Measurements from ENCODE around the gene DNAJB12.

Gene DNAJB12

DNA sequence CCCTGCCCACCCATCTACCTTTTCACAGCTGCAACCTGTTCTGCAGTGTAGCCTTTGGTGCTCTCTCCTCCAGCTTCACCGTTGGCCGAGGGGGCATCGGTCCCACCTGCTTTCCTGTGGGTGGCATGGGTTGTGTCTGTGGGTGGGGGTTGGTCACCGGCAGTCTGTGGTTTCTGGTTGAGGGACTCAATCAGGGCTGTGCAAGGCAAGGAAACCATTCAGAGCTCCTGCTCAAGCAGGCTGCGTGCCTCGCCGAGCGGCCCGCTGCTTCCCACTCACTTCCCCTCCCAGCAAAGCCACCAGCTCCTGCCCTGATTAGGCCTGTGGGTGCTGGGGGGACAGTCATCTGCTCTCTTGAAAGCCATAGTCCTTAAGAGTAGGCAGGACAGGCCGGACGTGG lies 9.8 kb downstream of the DNAJB12 start:
- peaks cover 33 to 52% of the 10 kb centered on the region in 2 donors for H3K36me3 Mint-ChIP-seq
- no peak for DNase-seq

DNA sequence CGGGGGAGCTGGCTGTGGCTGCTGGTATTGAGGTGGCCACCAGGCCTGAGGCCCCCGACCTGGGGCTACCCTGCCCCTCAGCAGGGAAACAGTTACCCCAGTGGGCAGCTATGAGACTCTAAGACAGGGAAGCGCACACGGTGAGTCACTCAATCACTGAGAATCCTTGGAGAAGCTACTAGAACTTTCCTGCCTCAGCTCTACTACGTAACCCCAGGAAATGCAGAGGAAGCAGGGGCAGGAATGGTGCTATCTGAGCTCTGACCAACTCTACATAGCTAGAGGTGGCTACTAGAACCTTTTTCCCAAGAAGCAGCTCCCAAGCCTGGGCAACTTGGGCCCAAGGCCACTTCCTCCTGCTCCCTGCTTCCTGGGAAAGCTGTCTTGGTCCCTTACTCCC lies 11.8 kb downstream of the DNAJB12 start:
- Mint-ChIP-seq H3K27me3 (no peaks in the 10 kb centered on the region), H3K36me3 (peaks cover 33 to 44% of the 10 kb centered on the region in 2 donors), H3K9me3 (no peaks in the 10 kb centered on the region), H3K4me3 (no peak overlapping the region), H3K4me1 (peaks cover 18 to 31% of the 10 kb centered on the region in 2 donors), H3K27ac (peak overlapping the region; percentile 11)
- ATAC-seq (replicated peaks) (no peak), DNase-seq (no peak)

More for the DNA sequence above, 9.8 kb downstream of the DNAJB12 start:
- peak; percentile 58 to 68 for ATAC-seq (replicated peaks)
- peak overlapping the region; percentile 28 to 41 for H3K4me3 Mint-ChIP-seq
- peaks cover 24 to 43% of the 10 kb centered on the region in 2 donors for H3K4me1 Mint-ChIP-seq
- no peaks in the 10 kb centered on the region for H3K27me3 Mint-ChIP-seq
- no peaks in the 10 kb centered on the region for H3K9me3 Mint-ChIP-seq
- H3K27ac Mint-ChIP-seq = no peak overlapping the region

DNA sequence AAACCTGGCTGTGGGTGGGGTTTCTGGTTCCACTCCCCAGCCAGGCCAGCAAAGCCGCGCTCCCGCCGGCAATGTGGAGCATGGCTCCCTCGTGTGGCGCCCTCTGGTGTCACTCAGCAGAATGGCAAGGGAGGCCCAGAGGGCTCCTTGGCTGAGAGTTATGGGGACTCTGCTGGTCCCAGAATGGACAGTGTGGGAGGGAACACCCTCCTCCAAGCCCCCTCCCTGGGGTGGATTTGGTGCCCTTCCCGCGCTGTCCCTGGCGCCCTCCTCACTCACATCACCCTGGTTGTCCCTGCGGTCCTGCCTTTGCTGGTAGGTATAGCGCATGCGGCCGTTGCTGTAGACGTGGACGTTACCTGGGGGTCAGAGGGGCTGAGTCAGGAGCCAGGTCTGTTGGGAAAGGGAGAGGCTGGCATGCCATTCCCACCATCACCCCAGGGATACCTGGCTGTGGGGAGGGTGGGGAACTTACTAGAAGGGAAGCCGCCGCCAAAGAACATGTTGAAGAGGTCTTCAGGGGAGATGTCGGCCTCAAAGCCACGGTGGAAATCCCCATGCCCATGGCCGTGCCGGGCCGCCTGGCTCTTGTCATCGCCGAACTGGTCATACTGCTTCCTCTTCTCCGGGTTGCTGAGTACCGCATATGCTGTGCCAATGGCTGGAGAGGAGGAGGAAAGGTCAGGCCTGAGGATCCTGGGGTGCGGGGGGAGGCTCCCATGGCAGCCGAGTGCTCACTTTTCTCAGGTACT lies 14.0 kb downstream of the DNAJB12 start:
- ATAC-seq (replicated peaks) = peak; percentile 51 to 56
- no peaks in the 10 kb centered on the region for H3K9me3 Mint-ChIP-seq
- peak; percentile 71 for DNase-seq
- peaks cover 34 to 49% of the 10 kb centered on the region in 2 donors for H3K4me1 Mint-ChIP-seq
- no peaks in the 10 kb centered on the region for H3K27me3 Mint-ChIP-seq
- H3K27ac Mint-ChIP-seq = peak overlapping the region; percentile 74
- no peak overlapping the region for H3K4me3 Mint-ChIP-seq
- H3K36me3 Mint-ChIP-seq = peaks cover 45 to 57% of the 10 kb centered on the region in 2 donors

DNA sequence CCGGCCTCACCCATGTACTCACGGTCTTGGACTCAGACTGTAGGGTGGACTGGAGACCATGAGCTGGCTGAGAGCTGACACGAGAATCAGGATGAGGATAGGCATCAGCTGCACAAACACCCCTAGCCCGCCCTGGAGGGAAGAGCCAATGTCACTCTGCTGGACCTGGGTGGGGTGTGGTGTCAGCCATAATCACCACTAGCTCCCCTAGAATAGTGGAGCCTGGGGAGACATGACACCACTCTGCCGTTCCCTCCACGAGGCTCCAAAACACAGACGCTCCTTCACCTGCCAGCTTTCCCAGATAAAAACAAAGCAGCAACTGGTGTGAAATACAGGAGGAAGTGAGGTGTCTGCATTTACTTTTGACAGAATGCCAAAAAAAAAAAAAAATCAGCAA lies 16.5 kb downstream of the DNAJB12 start:
- Mint-ChIP-seq H3K27ac (peak overlapping the region; percentile 3), H3K36me3 (peaks cover 43 to 58% of the 10 kb centered on the region in 2 donors), H3K4me3 (no peak overlapping the region), H3K4me1 (peaks cover 45 to 56% of the 10 kb centered on the region in 2 donors), H3K9me3 (no peaks in the 10 kb centered on the region), H3K27me3 (no peaks in the 10 kb centered on the region)
- DNase-seq (no peak), ATAC-seq (replicated peaks) (no peak)

DNA sequence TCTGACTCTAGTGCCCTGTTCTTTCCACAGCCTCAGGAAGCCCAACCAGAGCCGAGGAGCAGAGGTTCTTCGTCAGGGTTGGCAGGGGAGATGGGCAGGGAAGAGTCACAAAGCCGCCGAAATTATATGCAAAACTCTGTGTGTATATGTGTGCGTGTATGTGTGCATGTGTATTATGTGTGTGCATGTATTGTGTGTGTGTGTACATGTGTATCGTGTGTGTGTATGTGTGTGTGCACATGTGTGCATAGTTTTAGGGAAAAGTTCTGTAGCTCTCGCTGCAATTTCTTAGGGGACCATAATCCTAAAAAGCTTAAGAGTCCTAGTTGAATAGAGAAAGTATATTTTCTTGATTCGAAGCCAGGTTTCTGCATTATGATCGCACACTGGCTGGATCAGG lies 17.0 kb downstream of the DNAJB12 start:
- ATAC-seq (replicated peaks) = no peak
- no peaks in the 10 kb centered on the region for H3K27me3 Mint-ChIP-seq
- DNase-seq = no peak
- H3K4me3 Mint-ChIP-seq = no peak overlapping the region
- no peak overlapping the region for H3K27ac Mint-ChIP-seq
- H3K9me3 Mint-ChIP-seq = no peaks in the 10 kb centered on the region
- H3K36me3 Mint-ChIP-seq = peaks cover 44 to 56% of the 10 kb centered on the region in 2 donors
- peaks cover 47 to 61% of the 10 kb centered on the region in 2 donors for H3K4me1 Mint-ChIP-seq

DNA sequence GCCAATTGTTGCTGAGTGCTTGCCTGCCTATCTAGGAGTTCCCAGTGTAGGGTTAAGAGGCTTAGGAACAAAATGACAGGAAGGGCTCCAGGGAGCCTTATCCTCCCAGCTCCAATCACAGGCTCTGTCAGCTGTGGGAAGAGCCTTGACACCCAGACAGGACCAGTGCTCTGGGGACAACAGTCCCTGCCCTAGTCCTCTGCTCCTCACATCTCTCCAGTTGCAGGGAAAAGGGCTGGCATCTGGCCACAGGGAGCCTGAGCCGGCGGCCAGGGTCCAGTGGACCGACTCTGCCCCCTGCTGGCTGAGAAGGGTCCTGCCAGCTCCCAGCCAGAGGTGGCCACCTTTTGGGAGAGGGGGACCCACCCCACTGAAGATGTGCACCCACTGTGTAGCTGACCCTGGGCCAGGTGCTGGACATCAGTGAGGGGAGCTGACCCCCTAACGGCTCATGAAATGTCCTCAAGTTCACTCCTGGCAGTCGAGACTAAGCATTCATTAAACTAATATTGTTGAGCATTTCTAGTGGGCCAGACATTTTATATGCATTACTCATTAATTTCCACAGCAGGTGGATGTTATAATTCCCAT lies 17.6 kb downstream of the DNAJB12 start:
- DNase-seq (peak; percentile 54), ATAC-seq (replicated peaks) (no peak)
- H3K27ac Mint-ChIP-seq = peak overlapping the region; percentile 96
- H3K9me3 Mint-ChIP-seq = no peaks in the 10 kb centered on the region
- no peaks in the 10 kb centered on the region for H3K27me3 Mint-ChIP-seq
- H3K4me3 Mint-ChIP-seq = peak overlapping the region in 1 of 2 donors; percentile 37
- peaks cover 44 to 51% of the 10 kb centered on the region in 2 donors for H3K36me3 Mint-ChIP-seq
- H3K4me1 Mint-ChIP-seq = peaks cover 46 to 67% of the 10 kb centered on the region in 2 donors

DNA sequence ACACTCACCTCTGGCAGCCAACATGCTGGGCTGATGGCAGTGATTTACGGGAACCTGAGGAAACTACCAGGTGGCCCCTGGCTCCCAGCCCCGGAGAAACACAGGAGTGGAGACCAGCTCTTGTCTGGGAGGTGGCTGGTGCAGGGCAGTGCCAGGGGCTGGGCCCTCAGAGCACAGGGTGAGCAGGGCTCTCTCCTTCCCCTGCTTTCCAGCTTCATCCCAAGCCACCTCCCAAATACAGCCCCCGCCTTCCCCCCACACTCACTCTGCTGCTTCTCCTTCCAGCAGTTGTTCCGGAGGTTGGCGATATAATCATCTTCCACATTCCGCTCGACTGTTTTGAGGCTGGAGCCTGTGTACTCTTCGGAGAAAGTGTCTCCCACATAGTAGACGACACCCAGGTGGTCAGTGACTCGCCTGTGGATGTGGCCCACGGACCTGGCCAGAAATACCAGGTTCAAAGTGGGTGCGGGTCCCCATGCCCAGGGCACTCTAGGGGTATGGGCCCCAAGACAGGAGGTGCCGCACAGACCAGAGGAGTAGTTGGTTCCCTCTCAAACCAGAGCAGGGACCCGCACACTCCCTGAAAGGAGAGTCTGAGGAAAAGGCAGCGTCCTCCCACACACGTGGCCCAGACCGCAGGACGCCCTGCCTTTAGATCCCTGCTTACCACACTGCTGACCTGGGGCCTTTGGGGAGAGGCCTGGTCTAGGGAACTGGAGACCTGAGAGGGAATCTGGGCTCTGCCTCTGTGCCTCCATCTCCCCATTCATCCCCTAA lies 18.3 kb downstream of the DNAJB12 start:
- H3K4me1 Mint-ChIP-seq = peaks cover 50 to 74% of the 10 kb centered on the region in 2 donors
- DNase-seq (no peak), ATAC-seq (replicated peaks) (no peak)
- H3K4me3 Mint-ChIP-seq = peak overlapping the region in 1 of 2 donors; percentile 43
- H3K36me3 Mint-ChIP-seq = peaks cover 44 to 45% of the 10 kb centered on the region in 2 donors
- no peaks in the 10 kb centered on the region for H3K9me3 Mint-ChIP-seq
- no peaks in the 10 kb centered on the region for H3K27me3 Mint-ChIP-seq
- H3K27ac Mint-ChIP-seq = peak overlapping the region; percentile 96

DNA sequence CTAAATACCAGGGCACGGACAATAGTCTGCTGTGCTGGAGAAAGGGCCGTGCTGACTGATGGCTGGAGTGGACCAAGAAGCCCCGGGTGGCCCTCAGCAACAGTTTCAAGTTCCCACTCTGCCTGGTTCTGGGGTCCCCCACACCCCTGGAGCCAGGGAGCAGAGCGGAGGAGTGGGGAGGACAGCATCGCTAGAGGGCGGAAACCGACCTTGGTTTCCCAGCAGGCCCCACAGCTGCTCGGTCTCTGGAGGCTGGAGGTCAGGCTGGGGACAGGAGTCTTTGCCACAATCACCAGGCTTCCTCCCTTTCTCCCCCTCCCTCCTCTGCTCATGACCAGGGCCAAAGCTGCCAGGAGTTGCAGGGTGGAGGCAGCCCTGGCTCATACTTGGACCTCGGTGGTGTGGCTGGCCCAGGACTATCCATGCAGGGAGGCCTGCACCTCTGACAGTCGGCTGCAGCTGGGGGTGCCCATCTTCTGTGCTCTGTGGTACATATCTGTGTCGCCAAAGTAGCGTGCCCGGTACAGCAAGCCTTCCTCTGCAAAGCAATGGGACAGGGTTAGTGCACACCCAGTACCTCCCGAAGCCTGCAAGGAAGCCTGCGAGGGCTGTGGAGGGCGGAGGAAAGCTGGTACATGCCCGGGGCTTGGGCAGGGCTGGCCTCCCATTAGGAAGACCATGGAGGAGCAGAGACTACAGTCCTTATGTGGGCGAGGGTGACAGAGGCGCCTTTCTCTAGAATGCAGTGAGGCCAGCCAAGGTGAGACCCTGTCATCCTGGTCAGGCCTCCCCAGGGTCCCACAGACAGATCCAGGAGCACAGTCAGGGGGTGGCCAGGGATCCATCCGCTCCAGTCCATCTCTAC lies 19.1 kb downstream of the DNAJB12 start:
- no peaks in the 10 kb centered on the region for H3K27me3 Mint-ChIP-seq
- H3K9me3 Mint-ChIP-seq = no peaks in the 10 kb centered on the region
- H3K36me3 Mint-ChIP-seq = peaks cover 36 to 39% of the 10 kb centered on the region in 2 donors
- ATAC-seq (replicated peaks) (peak; percentile 35), DNase-seq (peak; percentile 64)
- peaks cover 50 to 75% of the 10 kb centered on the region in 2 donors for H3K4me1 Mint-ChIP-seq
- H3K27ac Mint-ChIP-seq = peak overlapping the region; percentile 96
- peak overlapping the region; percentile 65 to 68 for H3K4me3 Mint-ChIP-seq

DNA sequence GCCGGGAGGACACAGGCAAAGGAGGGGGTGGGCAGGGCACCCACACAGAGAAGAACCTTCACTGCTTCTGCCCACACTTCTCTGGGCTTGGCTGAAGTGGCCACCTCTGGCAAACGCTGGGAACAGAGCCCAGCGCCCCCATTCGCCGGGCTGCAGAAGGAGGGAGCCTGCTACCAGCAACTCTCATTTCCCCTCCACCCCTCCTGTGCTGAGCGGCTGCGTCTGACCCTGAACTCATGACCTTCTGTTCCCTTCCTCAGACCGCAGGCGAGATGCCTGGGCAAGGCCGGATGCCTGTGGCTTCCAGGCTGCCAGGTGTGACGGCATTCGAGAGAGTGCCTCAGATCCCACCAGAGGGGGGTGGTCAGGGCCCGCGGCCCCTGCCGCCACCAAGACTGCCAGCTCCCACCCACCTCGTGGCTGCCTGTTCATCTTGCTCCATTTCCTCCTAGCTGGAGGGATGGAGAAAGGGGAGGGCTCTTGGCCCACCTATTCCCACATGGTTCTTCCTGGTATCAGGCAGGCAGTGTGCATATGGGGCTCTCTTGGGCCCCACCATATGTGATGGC lies 19.8 kb downstream of the DNAJB12 start:
- peak overlapping the region; percentile 96 for H3K27ac Mint-ChIP-seq
- H3K9me3 Mint-ChIP-seq = no peaks in the 10 kb centered on the region
- peak overlapping the region; percentile 65 to 68 for H3K4me3 Mint-ChIP-seq
- peak; percentile 70 to 73 for ATAC-seq (replicated peaks)
- no peaks in the 10 kb centered on the region for H3K27me3 Mint-ChIP-seq
- H3K36me3 Mint-ChIP-seq = peaks cover 32 to 34% of the 10 kb centered on the region in 2 donors
- peaks cover 54 to 75% of the 10 kb centered on the region in 2 donors for H3K4me1 Mint-ChIP-seq
- peak; percentile 91 for DNase-seq

DNA sequence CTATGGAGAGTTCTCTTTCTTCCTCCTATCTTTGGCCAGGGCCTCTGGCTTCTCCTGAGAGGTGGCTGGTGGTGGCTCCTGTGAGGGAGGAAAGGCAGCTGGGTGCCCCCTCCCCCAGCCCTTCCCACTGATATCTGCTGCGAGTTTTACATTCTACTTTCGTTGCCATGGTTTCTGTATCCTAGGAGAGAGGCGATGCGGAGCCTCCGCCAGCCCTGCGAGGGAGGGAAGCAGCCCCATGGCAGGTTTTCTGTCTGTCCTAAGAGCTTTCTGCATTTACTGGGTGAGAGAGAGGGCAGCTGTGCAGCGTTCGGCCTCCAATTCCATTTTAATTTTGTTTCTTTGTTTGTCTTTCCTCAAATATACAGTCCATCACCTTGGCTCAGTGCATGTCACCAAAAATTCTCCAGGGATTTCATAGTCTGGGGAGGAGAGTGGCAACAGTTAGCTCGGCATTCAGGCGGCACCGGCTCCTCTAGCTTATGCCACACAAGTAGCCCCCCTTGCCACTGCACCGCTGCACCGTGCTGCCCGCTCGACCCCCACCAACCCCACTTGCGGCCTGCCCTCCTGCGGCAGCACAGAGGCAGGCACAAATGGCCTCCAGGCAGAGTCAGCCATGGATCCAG lies 20.4 kb downstream of the DNAJB12 start:
- H3K4me1 Mint-ChIP-seq = peaks cover 60 to 81% of the 10 kb centered on the region in 2 donors
- no peaks in the 10 kb centered on the region for H3K27me3 Mint-ChIP-seq
- H3K9me3 Mint-ChIP-seq = no peaks in the 10 kb centered on the region
- H3K36me3 Mint-ChIP-seq = peaks cover 34% of the 10 kb centered on the region in 2 donors
- peak overlapping the region; percentile 96 for H3K27ac Mint-ChIP-seq
- DNase-seq (no peak), ATAC-seq (replicated peaks) (peak in 1 of 2 donors; percentile 0)
- peak overlapping the region; percentile 65 to 68 for H3K4me3 Mint-ChIP-seq

DNA sequence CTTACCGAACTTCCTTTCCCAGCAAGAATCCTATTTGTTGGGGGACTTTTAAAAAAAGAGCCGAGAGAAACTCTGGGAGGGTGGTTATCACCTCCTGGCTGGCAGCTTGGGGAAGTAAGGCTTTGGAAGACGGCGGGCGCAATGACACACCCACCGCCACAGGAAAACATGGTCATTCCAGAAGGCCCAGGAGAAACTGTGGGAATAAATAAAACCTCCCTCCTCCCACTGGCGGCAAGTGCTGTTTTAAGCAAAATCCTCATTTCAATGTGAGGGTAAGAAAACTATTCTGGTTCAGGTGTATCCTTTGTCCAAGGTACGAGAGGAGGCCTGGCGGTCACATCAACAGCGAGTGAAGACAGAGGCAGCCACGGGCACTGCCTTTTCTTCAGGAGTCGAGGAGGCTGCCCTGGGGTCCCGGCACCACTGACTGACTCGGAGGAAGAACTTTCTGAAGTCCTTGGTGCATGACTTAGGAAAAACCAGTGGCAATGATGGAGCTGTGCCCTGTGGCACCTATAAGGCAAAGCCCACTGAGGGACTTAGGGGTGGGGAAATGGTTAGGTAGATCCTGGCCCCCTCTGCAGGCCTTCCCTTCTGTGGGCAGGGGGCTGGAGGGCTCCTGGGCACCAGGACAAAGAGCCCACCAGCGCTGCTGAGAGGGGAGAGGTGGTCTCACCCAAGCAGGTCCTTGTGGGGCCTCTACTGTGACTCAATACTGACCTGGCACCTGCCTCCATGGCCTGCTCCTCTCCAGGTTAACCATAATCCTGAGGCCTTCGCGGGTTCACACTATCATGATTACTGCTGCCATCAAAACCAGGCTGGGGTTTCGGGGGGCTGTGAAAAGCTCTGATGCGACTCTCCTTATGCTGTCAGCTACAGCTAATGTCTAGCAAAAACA lies 21.4 kb downstream of the DNAJB12 start:
- Mint-ChIP-seq H3K27ac (peak overlapping the region; percentile 98), H3K9me3 (no peaks in the 10 kb centered on the region), H3K4me3 (no peak overlapping the region), H3K4me1 (peaks cover 66 to 91% of the 10 kb centered on the region in 2 donors), H3K27me3 (no peaks in the 10 kb centered on the region), H3K36me3 (peaks cover 33% of the 10 kb centered on the region in 2 donors)
- DNase-seq (no peak), ATAC-seq (replicated peaks) (no peak)

DNA sequence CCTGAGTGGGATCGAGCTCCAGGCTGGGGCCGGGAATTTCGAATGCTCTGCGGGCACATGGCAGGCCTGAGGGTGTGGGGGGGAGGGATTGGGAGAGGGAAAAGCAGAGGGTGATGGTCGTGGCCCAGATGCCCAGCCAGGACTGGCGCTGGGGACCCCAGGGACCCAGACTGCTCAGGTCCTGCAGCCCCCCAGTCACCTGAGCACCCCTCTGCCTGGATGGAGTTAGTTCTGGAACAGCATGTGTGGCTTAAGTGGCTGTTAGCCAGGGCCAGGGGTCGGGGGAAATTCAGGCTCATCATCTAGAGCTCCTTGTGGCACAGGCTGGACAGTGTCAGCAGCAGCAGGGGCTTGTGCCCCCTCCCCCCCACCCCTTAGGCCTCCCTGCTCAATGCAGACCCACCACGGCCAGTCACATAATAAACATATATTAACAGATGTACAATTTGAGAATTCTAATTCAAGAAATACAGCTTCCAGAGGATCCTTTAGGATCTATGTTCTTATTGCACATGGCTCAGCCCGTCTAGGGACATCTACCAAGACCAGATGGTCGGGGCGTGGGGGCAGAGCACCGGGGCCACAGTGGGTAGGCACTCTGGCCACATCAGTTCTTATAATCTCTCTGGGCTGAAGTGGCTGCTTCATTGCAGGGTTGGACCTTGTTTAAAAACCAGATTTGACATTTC lies 22.2 kb downstream of the DNAJB12 start:
- peaks cover 73 to 99% of the 10 kb centered on the region in 2 donors for H3K4me1 Mint-ChIP-seq
- H3K27ac Mint-ChIP-seq = peak overlapping the region; percentile 98
- H3K9me3 Mint-ChIP-seq = no peaks in the 10 kb centered on the region
- H3K4me3 Mint-ChIP-seq = peak overlapping the region; percentile 71 to 80
- peaks cover 25 to 26% of the 10 kb centered on the region in 2 donors for H3K36me3 Mint-ChIP-seq
- DNase-seq (no peak), ATAC-seq (replicated peaks) (no peak)
- H3K27me3 Mint-ChIP-seq = no peaks in the 10 kb centered on the region
